ENCODE results near the gene POLK.
"Not testable (repeated sequence)": the region's sequence is repeated elsewhere in the genome, so short reads cannot be mapped to it uniquely, and the experiment has no call there.

POLK gene

DNA sequence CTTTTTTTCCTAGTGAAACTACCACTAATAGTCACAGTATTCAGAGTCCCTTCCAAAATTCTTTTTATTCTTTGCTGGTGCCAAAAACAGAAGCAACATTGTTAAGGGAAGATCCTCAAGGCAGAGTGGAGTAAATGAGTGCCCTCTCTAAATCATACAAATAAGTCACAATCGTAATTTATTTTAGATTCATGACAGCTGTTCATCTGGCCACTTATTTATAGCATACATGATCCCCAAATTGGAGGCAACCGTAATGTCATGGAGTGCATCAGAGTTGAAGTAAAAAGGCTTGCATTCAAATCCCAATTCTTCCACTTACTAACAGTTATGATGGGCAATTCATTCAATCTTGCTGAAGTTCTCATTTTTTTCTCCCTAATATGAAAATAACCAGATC is 33.4 kb downstream of the POLK start:
- H3K4me3 ChIP-seq (ENCODE audit: low read length): no peak overlapping the region
- no peaks in the 10 kb centered on the region for H3K36me3 ChIP-seq (ENCODE audit: control insufficient read depth, insufficient read depth, low read length)
- no peaks in the 10 kb centered on the region for H3K27me3 ChIP-seq (ENCODE audit: control insufficient read depth, insufficient read depth, low read length)
- WGBS (ENCODE audit: insufficient coverage, insufficient read length): no CpG with 5 or more reads among the region's 2 CpGs
- H3K9me3 ChIP-seq (ENCODE audit: control insufficient read depth, insufficient read depth, low read length): no peaks in the 10 kb centered on the region
- H3K27ac ChIP-seq (ENCODE audit: low read length): no peak overlapping the region
- H3K4me1 ChIP-seq (ENCODE audit: control insufficient read depth, insufficient read depth, low read length): no peaks in the 10 kb centered on the region
- DNase-seq (ENCODE audit: low read depth, low spot score): no peak

DNA sequence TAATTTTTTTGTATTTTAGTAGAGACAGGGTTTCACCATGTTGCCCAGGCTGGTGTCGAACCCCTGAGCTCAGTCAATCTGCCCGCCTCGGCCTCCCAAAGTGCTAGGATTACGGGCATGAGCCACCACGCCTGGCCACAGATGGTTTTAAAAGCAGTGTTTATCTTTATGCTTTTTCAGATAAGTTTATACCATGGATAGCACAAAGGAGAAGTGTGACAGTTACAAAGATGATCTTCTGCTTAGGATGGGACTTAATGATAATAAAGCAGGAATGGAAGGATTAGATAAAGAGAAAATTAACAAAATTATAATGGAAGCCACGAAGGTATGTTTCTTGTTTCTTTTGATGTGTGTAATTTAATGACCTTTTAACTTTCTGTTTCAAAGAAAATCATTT is 35.1 kb downstream of the POLK start:
- DNase-seq (ENCODE audit: low read depth, low spot score): no peak
- Histone ChIP-seq H3K27ac (ENCODE audit: low read length) (no peak overlapping the region), H3K27me3 (ENCODE audit: control insufficient read depth, insufficient read depth, low read length) (no peaks in the 10 kb centered on the region), H3K4me1 (ENCODE audit: control insufficient read depth, insufficient read depth, low read length) (no peaks in the 10 kb centered on the region), H3K9me3 (ENCODE audit: control insufficient read depth, insufficient read depth, low read length) (no peaks in the 10 kb centered on the region), H3K4me3 (ENCODE audit: low read length) (no peak overlapping the region), H3K36me3 (ENCODE audit: control insufficient read depth, insufficient read depth, low read length) (no peaks in the 10 kb centered on the region)
- WGBS (ENCODE audit: insufficient coverage, insufficient read length): no CpG with 5 or more reads among the region's 6 CpGs

DNA sequence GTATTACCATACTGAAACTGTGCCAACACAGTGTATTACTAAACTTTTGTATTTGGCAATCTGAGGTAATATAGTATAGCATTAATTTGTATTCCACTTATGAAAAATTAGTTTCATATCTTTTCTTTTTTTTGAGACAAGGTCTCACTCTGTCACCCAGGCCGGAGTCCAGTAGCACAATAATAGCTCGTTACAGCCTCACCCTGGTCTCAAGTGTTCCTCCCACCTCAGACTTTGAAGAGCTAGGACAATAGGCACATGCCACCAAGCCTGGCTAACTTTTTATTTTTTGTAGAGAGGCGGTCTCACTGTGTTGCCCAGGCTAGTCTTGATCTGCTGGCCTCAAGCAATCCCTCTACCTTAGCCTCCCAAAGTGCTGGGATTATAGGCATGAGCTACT is 36.1 kb downstream of the POLK start:
- WGBS (ENCODE audit: insufficient coverage, insufficient read length): no CpG with 5 or more reads among the region's 3 CpGs
- no peaks in the 10 kb centered on the region for H3K27me3 ChIP-seq (ENCODE audit: control insufficient read depth, insufficient read depth, low read length)
- no peak overlapping the region for H3K27ac ChIP-seq (ENCODE audit: low read length)
- H3K36me3 ChIP-seq (ENCODE audit: control insufficient read depth, insufficient read depth, low read length): no peaks in the 10 kb centered on the region
- DNase-seq (ENCODE audit: low read depth, low spot score): no peak
- H3K4me3 ChIP-seq (ENCODE audit: low read length): no peak overlapping the region
- H3K4me1 ChIP-seq (ENCODE audit: control insufficient read depth, insufficient read depth, low read length): no peaks in the 10 kb centered on the region
- no peaks in the 10 kb centered on the region for H3K9me3 ChIP-seq (ENCODE audit: control insufficient read depth, insufficient read depth, low read length)

DNA sequence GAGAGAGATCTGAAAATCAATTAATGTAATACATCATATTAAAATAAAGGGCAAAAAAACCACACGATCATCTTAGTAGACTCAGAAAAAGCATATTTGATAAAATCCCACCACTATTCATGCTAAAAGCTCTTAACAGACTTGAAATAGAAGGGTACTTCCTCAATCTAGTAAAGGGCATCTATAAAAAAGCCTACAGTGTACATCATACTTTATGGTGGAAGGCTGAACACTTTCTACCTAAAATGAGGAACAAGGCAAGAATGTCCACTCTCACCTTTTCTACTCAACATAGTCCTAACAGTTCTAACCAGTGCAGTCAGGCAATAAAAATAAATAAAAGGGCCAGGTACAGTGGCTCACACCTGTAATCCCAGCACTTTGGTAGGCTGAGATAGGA is 38.9 kb downstream of the POLK start:
- H3K4me3 ChIP-seq (ENCODE audit: low read length): no peak overlapping the region
- DNase-seq (ENCODE audit: low read depth, low spot score): no peak
- H3K4me1 ChIP-seq (ENCODE audit: control insufficient read depth, insufficient read depth, low read length): no peaks in the 10 kb centered on the region
- H3K9me3 ChIP-seq (ENCODE audit: control insufficient read depth, insufficient read depth, low read length): no peaks in the 10 kb centered on the region
- no CpG with 5 or more reads among the region's 1 CpG for WGBS (ENCODE audit: insufficient coverage, insufficient read length)
- no peaks in the 10 kb centered on the region for H3K27me3 ChIP-seq (ENCODE audit: control insufficient read depth, insufficient read depth, low read length)
- no peaks in the 10 kb centered on the region for H3K36me3 ChIP-seq (ENCODE audit: control insufficient read depth, insufficient read depth, low read length)
- H3K27ac ChIP-seq (ENCODE audit: low read length): no peak overlapping the region

DNA sequence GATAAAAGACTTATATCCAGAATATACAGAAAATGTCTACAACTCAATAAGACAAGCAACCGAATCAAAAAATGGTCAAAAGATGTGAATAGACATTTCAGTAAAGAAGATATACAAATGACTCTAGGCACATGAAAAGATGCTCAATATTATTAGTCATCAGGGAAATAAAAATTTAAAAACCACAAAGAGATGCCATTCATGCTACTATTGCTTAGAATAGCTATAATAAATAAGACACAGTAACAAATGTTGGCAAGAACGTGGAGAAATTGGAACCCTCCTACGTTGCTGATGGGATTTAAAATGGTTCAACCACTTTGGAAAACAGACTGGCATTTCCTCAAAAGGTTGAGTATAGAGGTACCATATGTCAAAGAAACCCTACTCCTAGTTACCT is 39.8 kb downstream of the POLK start:
- DNase-seq (ENCODE audit: low read depth, low spot score): no peak
- no CpG with 5 or more reads among the region's 3 CpGs for WGBS (ENCODE audit: insufficient coverage, insufficient read length)
- no peak overlapping the region for H3K4me3 ChIP-seq (ENCODE audit: low read length)

DNA sequence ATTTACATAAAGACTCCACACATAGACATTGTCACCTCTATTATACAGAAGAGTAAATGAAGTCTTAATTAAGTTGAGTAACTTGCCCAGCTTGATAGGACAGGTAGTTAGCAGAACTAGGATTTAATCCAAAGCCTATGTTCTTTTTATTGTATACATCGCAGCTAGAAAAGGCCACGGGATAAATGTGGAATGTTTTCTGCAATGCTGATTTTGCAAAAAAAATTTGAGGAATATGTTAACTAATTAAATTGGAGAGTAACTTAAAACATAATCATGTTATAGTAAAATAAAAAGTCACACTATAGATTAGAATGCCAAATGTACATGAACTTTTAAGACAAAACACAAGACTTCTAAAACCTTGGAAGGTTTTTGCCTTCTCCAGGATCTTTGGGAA is 41.1 kb downstream of the POLK start:
- Histone ChIP-seq H3K27ac (ENCODE audit: low read length) (no peak overlapping the region), H3K27me3 (ENCODE audit: control insufficient read depth, insufficient read depth, low read length) (no peaks in the 10 kb centered on the region), H3K9me3 (ENCODE audit: control insufficient read depth, insufficient read depth, low read length) (no peaks in the 10 kb centered on the region), H3K36me3 (ENCODE audit: control insufficient read depth, insufficient read depth, low read length) (no peaks in the 10 kb centered on the region), H3K4me1 (ENCODE audit: control insufficient read depth, insufficient read depth, low read length) (no peaks in the 10 kb centered on the region), H3K4me3 (ENCODE audit: low read length) (no peak overlapping the region)
- WGBS (ENCODE audit: insufficient coverage, insufficient read length): no CpG with 5 or more reads among the region's 2 CpGs
- DNase-seq (ENCODE audit: low read depth, low spot score): no peak

More for the DNA sequence above, 39.8 kb downstream of the POLK start:
- Histone ChIP-seq H3K27me3 (ENCODE audit: control insufficient read depth, insufficient read depth, low read length) (no peaks in the 10 kb centered on the region), H3K4me1 (ENCODE audit: control insufficient read depth, insufficient read depth, low read length) (no peaks in the 10 kb centered on the region), H3K36me3 (ENCODE audit: control insufficient read depth, insufficient read depth, low read length) (no peaks in the 10 kb centered on the region), H3K27ac (ENCODE audit: low read length) (no peak overlapping the region), H3K9me3 (ENCODE audit: control insufficient read depth, insufficient read depth, low read length) (no peaks in the 10 kb centered on the region)

DNA sequence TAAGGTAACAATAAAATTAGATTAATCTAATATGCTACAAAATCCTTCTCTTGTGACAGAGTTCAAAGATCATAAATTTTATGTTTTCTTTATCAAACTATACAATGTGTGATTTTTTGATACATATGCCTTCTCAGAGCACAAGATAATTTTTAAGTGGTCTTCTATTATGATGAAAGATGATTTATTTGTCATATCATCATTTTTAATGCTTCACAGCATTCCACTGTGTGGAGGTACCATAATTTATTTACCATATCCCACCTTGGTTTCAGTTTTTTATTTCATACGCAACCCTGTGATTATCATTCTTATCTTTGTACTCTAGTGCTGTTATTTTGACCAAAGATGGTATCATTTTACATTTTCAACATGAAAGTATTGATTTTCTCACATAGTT is 41.7 kb downstream of the POLK start:
- no peak for DNase-seq (ENCODE audit: low read depth, low spot score)
- H3K9me3 ChIP-seq (ENCODE audit: control insufficient read depth, insufficient read depth, low read length): no peaks in the 10 kb centered on the region
- H3K4me1 ChIP-seq (ENCODE audit: control insufficient read depth, insufficient read depth, low read length): no peaks in the 10 kb centered on the region
- no peak overlapping the region for H3K4me3 ChIP-seq (ENCODE audit: low read length)
- no peak overlapping the region for H3K27ac ChIP-seq (ENCODE audit: low read length)
- H3K36me3 ChIP-seq (ENCODE audit: control insufficient read depth, insufficient read depth, low read length): no peaks in the 10 kb centered on the region
- H3K27me3 ChIP-seq (ENCODE audit: control insufficient read depth, insufficient read depth, low read length): no peaks in the 10 kb centered on the region
- WGBS (ENCODE audit: insufficient coverage, insufficient read length): no CpG with 5 or more reads among the region's 1 CpG

DNA sequence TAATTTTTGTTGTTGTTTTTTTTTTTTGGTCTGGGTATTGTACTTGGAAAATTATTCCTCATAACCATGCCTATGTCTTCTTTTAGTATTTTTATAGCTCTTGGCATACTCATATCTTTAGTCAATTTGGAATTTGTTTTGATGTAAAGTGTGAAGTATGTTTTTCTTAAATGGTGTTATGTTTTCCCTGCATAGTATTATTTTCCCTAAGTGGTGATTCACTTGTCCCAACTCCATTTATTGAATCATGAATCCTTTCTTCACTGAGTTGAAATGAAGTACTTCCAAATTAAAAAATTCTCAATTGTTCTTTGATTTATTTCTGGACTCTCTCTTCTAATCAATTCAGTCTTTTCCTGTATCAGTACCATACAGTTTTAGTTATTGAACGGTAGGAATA is 46.5 kb downstream of the POLK start:
- H3K27ac ChIP-seq (ENCODE audit: low read length): no peak overlapping the region
- no peak overlapping the region for H3K4me3 ChIP-seq (ENCODE audit: low read length)
- H3K9me3 ChIP-seq (ENCODE audit: control insufficient read depth, insufficient read depth, low read length): no peaks in the 10 kb centered on the region
- WGBS (ENCODE audit: insufficient coverage, insufficient read length): no CpG with 5 or more reads among the region's 1 CpG
- H3K4me1 ChIP-seq (ENCODE audit: control insufficient read depth, insufficient read depth, low read length): no peaks in the 10 kb centered on the region
- H3K27me3 ChIP-seq (ENCODE audit: control insufficient read depth, insufficient read depth, low read length): no peaks in the 10 kb centered on the region
- H3K36me3 ChIP-seq (ENCODE audit: control insufficient read depth, insufficient read depth, low read length): no peaks in the 10 kb centered on the region
- no peak for DNase-seq (ENCODE audit: low read depth, low spot score)

DNA sequence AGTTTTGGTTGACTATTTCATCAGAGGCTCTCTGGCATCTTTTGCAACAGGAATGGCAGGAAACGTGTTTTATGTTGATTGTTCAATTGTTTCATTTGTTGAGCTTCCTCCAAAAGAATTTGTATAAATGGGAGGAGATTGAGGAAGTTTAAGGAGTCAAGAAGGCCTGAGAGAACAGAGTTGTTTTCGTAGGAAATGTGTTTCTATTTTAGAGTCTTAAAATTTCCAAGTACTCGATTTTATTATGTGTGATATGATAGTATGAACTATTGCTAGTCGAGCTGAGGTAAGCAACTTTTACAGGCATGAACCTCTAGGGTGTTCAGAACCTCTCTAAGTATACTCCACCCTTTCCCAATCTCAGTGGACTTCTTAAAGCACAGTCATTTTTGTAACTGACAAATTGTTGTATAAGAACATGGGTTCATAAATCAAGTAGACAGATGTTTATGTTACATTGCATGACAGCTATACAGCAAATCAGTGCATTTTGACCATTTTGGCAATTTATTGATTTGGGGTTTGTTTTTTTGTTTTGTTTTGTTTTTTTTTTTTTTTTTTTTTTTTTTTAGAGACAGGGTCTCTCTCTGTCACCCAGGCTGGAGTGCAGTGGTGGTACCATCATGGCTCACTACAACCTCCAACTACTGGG is 47.4 kb downstream of the POLK start:
- Histone ChIP-seq H3K27ac (ENCODE audit: low read length) (no peak overlapping the region), H3K36me3 (ENCODE audit: control insufficient read depth, insufficient read depth, low read length) (no peaks in the 10 kb centered on the region), H3K27me3 (ENCODE audit: control insufficient read depth, insufficient read depth, low read length) (no peaks in the 10 kb centered on the region), H3K9me3 (ENCODE audit: control insufficient read depth, insufficient read depth, low read length) (no peaks in the 10 kb centered on the region), H3K4me3 (ENCODE audit: low read length) (no peak overlapping the region), H3K4me1 (ENCODE audit: control insufficient read depth, insufficient read depth, low read length) (no peaks in the 10 kb centered on the region)
- DNase-seq (ENCODE audit: low read depth, low spot score): no peak
- 100% methylated on average over 1 of the region's 4 CpGs for WGBS (ENCODE audit: insufficient coverage, insufficient read length)

DNA sequence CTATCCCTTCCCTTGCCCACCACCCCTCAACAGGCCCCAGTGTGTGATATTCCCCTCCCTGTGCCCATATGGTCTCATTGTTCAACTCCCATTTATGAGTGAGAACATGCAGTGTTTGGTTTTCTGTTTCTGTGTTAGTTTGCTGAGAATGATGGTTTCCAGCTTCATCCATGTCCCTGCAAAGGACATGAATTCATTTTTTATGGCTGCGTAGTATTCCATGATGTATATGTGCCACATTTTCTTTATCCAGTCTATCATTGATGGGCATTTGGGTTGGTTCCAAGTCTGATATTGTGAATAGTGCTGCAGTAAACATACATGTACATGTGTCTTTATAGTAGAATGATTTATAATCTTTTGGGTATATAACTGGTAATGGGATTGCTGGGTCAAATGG is 49.0 kb downstream of the POLK start:
- not testable (repeated sequence) for H3K27me3 ChIP-seq (ENCODE audit: control insufficient read depth, insufficient read depth, low read length); H3K9me3 ChIP-seq (ENCODE audit: control insufficient read depth, insufficient read depth, low read length); DNase-seq (ENCODE audit: low read depth, low spot score); H3K36me3 ChIP-seq (ENCODE audit: control insufficient read depth, insufficient read depth, low read length); H3K27ac ChIP-seq (ENCODE audit: low read length); H3K4me1 ChIP-seq (ENCODE audit: control insufficient read depth, insufficient read depth, low read length); H3K4me3 ChIP-seq (ENCODE audit: low read length)
- no CpG with 5 or more reads among the region's 1 CpG for WGBS (ENCODE audit: insufficient coverage, insufficient read length)

DNA sequence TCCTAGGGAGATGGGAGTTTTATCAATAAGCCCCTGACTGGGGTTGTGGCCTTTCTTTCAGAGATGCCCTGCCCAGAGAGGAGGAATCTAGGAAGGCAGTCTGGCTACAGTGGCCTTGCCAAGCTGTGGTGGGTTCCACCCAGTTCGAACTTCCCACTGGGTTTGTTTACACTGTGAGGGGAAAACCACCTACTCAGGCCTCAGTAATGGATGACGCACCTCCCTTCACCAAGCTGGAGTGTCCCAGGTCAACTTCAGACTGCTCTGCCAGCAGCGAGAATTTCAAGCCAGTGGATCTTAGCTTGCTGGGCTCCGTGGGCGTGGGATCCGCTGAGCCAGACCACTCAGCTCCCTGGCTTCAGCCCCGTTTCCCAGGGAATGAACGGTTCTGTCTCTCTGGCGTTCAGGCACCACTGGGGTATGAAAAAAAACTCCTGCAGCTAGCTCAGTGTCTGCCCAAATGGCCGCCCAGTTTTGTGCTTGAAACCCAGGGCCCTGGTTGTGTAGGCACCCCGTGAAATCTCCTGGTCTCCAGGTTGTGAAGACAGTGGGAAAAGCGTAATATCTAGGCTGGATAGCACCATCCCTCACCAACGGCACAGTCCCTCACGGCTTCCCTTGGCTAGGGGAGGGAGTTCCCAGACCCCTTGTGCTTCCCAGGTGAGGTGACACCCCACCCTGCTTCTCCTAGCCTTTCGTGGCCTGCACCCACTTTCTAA is 54.5 kb downstream of the POLK start:
- not testable (repeated sequence) for H3K27ac ChIP-seq (ENCODE audit: low read length); H3K36me3 ChIP-seq (ENCODE audit: control insufficient read depth, insufficient read depth, low read length); H3K4me1 ChIP-seq (ENCODE audit: control insufficient read depth, insufficient read depth, low read length); H3K27me3 ChIP-seq (ENCODE audit: control insufficient read depth, insufficient read depth, low read length); DNase-seq (ENCODE audit: low read depth, low spot score); H3K4me3 ChIP-seq (ENCODE audit: low read length); H3K9me3 ChIP-seq (ENCODE audit: control insufficient read depth, insufficient read depth, low read length)
- WGBS (ENCODE audit: insufficient coverage, insufficient read length): no CpG with 5 or more reads among the region's 15 CpGs
